CD14-positive monocyte (primary cell): Measurements from ENCODE around the gene OLFML1. TPM values are rescaled to one million over a fixed set of nuclear protein-coding genes. Genes with fewer than 3 reads are reported as not detected.

Experiments used
- DNase-seq, 3 donors: peaks; one replicate each; pipeline ENCODE4 v3.0.0-alpha.2; 2011 to 2022
- H2AFZ ChIP-seq: 2 replicates; pipeline ENCODE4 v1.6.0; 2012; ENCODE audit warnings: mild to moderate bottlenecking, low read depth, low read length, inconsistent platforms; ENCODE audit not compliant: insufficient read depth, poor library complexity, severe bottlenecking
- H3K27ac ChIP-seq, 2 donors: 1 replicate in 1 of 2; 2 replicates in 1 of 2; pipeline ENCODE4 v1.5.1; 2012 to 2013; ENCODE audit warnings: low read length in 2 of 2, control low read depth in 1 of 2, inconsistent platforms in 1 of 2, low read depth in 1 of 2, mild to moderate bottlenecking in 1 of 2
- H3K27me3 ChIP-seq, 2 donors: one replicate each; pipeline versions ENCODE4 v1.6.0 to v1.6.1; 2011 to 2013; ENCODE audit warnings: low read length in 2 of 2; ENCODE audit not compliant: control insufficient read depth in 2 of 2, insufficient read depth in 2 of 2
- H3K36me3 ChIP-seq, 2 donors: replicated peaks in 1 of 2; 1 replicate in 1 of 2; 2 replicates in 1 of 2; pipeline versions ENCODE4 v1.5.1 to v1.6.1; 2012 to 2013; ENCODE audit warnings: low read length in 2 of 2, control low read depth in 1 of 2, inconsistent platforms in 1 of 2, mild to moderate bottlenecking in 1 of 2; ENCODE audit not compliant: insufficient read depth in 2 of 2, control insufficient read depth in 1 of 2
- H3K4me1 ChIP-seq, 2 donors: 1 replicate in 1 of 2; 2 replicates in 1 of 2; pipeline versions ENCODE4 v1.5.1 to v1.6.1; 2012 to 2013; ENCODE audit warnings: low read length in 2 of 2, control low read depth in 1 of 2, inconsistent platforms in 1 of 2, mild to moderate bottlenecking in 1 of 2, moderate library complexity in 1 of 2; ENCODE audit not compliant: insufficient read depth in 2 of 2, control insufficient read depth in 1 of 2
- H3K4me2 ChIP-seq: replicated peaks from 2 replicates; pipeline ENCODE3; 2012; ENCODE audit warnings: low read length, moderate library complexity, mild to moderate bottlenecking; ENCODE audit not compliant: poor library complexity, severe bottlenecking; ENCODE audit errors: extremely low read depth
- H3K4me3 ChIP-seq, 3 experiments: fragments of 200-600 bp in 1 of 3; sonication (generic) in 1 of 3; replicated peaks in 1 of 3; 1 replicate in 2 of 3; 2 replicates in 1 of 3; pipeline ENCODE4 v1.5.1; 2011 to 2013; ENCODE audit warnings: low read length in 3 of 3, mild to moderate bottlenecking in 3 of 3, control low read depth in 2 of 3, low read depth in 2 of 3, inconsistent platforms in 1 of 3, moderate library complexity in 1 of 3
- H3K79me2 ChIP-seq: 2 replicates; pipeline ENCODE4 v1.6.0; 2012; ENCODE audit warnings: mild to moderate bottlenecking, control low read depth, inconsistent platforms, low read length, moderate library complexity; ENCODE audit not compliant: insufficient read depth
- H3K9ac ChIP-seq: 2 replicates; pipeline ENCODE4 v1.6.0; 2017; ENCODE audit warnings: low read length, mild to moderate bottlenecking; ENCODE audit not compliant: insufficient read depth, poor library complexity, severe bottlenecking
- H3K9me3 ChIP-seq, 2 donors: replicated peaks in 1 of 2; 1 replicate in 1 of 2; 2 replicates in 1 of 2; pipeline versions ENCODE4 v1.5.1 to v1.6.1; 2012 to 2013; ENCODE audit warnings: low read length in 2 of 2, control low read depth in 1 of 2; ENCODE audit not compliant: control insufficient read depth in 1 of 2, insufficient read depth in 1 of 2
- H4K20me1 ChIP-seq: 2 replicates; pipeline ENCODE4 v1.6.0; 2012; ENCODE audit warnings: mild to moderate bottlenecking, low read length, control low read depth, moderate library complexity; ENCODE audit not compliant: insufficient read depth
- H3K27ac Mint-ChIP-seq, 7 donors: one replicate each; pipeline ENCODE4 v1.8.0; 2020; ENCODE audit warnings: mild to moderate bottlenecking in 7 of 7, mixed read lengths in 7 of 7, moderate library complexity in 6 of 7, inconsistent platforms in 2 of 7
- H3K27me3 Mint-ChIP-seq, 3 donors: one replicate each; pipeline ENCODE4 v1.8.0; 2021 to 2022; ENCODE audit warnings: low read depth in 3 of 3, mild to moderate bottlenecking in 3 of 3, mixed read lengths in 3 of 3, moderate library complexity in 3 of 3, inconsistent platforms in 1 of 3
- H3K36me3 Mint-ChIP-seq, 2 donors: one replicate each; pipeline ENCODE4 v1.8.0; 2020; ENCODE audit warnings: mixed read lengths in 2 of 2, inconsistent platforms in 1 of 2, mild to moderate bottlenecking in 1 of 2
- H3K4me1 Mint-ChIP-seq: one replicate; pipeline ENCODE4 v1.8.0; 2020; ENCODE audit warnings: mild to moderate bottlenecking, mixed read lengths
- H3K4me3 Mint-ChIP-seq, 2 donors: one replicate each; pipeline ENCODE4 v1.8.0; 2020; ENCODE audit warnings: mild to moderate bottlenecking in 2 of 2, mixed read lengths in 2 of 2, moderate library complexity in 1 of 2
- H3K9me3 Mint-ChIP-seq, 7 donors: one replicate each; pipeline ENCODE4 v1.8.0; 2020 to 2022; ENCODE audit warnings: mixed read lengths in 7 of 7, mild to moderate bottlenecking in 6 of 7, moderate library complexity in 6 of 7, inconsistent platforms in 2 of 7
- CTCF ChIP-seq: fragments of 200-600 bp; IDR thresholded peaks from one replicate; pipeline ENCODE4 v1.8.0; 2022; ENCODE audit warnings: antibody characterized with exemption, mild to moderate bottlenecking
- WGBS: methylation state at CpG from one replicate; pipeline ENCODE4 v1.1.5; 2013; ENCODE audit warnings: missing lambda C conversion rate; ENCODE audit not compliant: insufficient coverage; 5-methylcytosine and 5-hydroxymethylcytosine counted together
- intact Hi-C, 2 donors: fragments of 100-400 bp; cut with micrococcal nuclease; formaldehyde crosslinking; loops; one replicate each; pipeline versions ENCODE4 v1.15.0 to v1.15.1; 2023
- polyA plus RNA-seq, 3 donors: library from polyadenylated mRNA; depleted of rRNA in 1 of 3; unstranded in 2 of 3; stranded (reverse) in 1 of 3; fragments of 300-500 nt in 2 of 3; fragments of >200 nt in 1 of 3; fragmentation: Illumina TruSeq in 2 of 3; gene quantifications; 1 replicate in 2 of 3; 2 replicates in 1 of 3; pipeline ENCODE4 v1.2.3, GENCODE V29; 2012 to 2021

The OLFML1 gene
- polyA plus RNA-seq, 3 donors, result 0.11 to 0.17 TPM; not detected in 1

GRCh38 chr11:7522546-7522945, 37.2 kb downstream of the OLFML1 start:
- 94% methylated on average over 1 of the region's 4 CpGs for WGBS
- peaks cover 24% of the 10 kb centered on the region for H3K4me1 Mint-ChIP-seq
- H3K4me1 ChIP-seq, result peaks cover 61 to 70% of the 10 kb centered on the region in 2 donors
- no peaks in the 10 kb centered on the region for H3K9me3 ChIP-seq
- H3K4me3 Mint-ChIP-seq, result no peak overlapping the region
- H3K27me3 ChIP-seq, result no peaks in the 10 kb centered on the region
- DNase-seq, result no peak
- H3K36me3 ChIP-seq, result no peaks in the 10 kb centered on the region
- TF ChIP-seq CTCF, result no peak
- peaks cover 0 to 8% (median 0%) of the 10 kb centered on the region in 7 donors for H3K9me3 Mint-ChIP-seq
- H3K4me2 ChIP-seq, result peak overlapping the region; percentile 35
- peaks cover 66% of the 10 kb centered on the region for H4K20me1 ChIP-seq
- H3K27ac ChIP-seq, result peak overlapping the region in 1 of 2 donors; percentile 83
- H3K36me3 Mint-ChIP-seq, result peaks cover 18 to 21% of the 10 kb centered on the region in 2 donors
- H3K27me3 Mint-ChIP-seq, result peaks cover 0 to 4% (median 2%) of the 10 kb centered on the region in 3 donors
- H3K4me3 ChIP-seq, result peak overlapping the region in 1 of 3 experiments; percentile 18
- no peak overlapping the region for H3K9ac ChIP-seq
- intact Hi-C loops, result loop anchor here in 1 of 2 donors (5.0 kb wide), 1 partner anchor 70 kb away; no protein-coding TSS in a partner anchor
- no peak overlapping the region for H2AFZ ChIP-seq
- H3K27ac Mint-ChIP-seq, result peak overlapping the region in 1 of 7 donors; percentile 48
- H3K79me2 ChIP-seq, result peaks cover 71% of the 10 kb centered on the region

- Mint-ChIP-seq H3K27me3 (peaks cover 0 to 4% (median 2%) of the 10 kb centered on the region in 3 donors), H3K4me1 (peaks cover 29% of the 10 kb centered on the region), H3K4me3 (peak overlapping the region in 1 of 2 donors; percentile 28), H3K9me3 (peaks cover 0 to 5% (median 0%) of the 10 kb centered on the region in 7 donors), H3K27ac (peak overlapping the region in 5 of 7 donors; percentile 20 to 80 (median 72)), H3K36me3 (peaks cover 11 to 23% of the 10 kb centered on the region in 2 donors)
- Histone ChIP-seq H3K4me1 (peaks cover 70 to 81% of the 10 kb centered on the region in 2 donors), H3K4me3 (peak overlapping the region in 1 of 3 experiments; percentile 18), H3K36me3 (no peaks in the 10 kb centered on the region), H4K20me1 (peaks cover 71% of the 10 kb centered on the region), H3K9ac (no peak overlapping the region), H3K4me2 (peak overlapping the region; percentile 16), H3K79me2 (peaks cover 63% of the 10 kb centered on the region), H3K27me3 (no peaks in the 10 kb centered on the region), H3K27ac (peak overlapping the region; percentile 34 to 83), H3K9me3 (no peaks in the 10 kb centered on the region), H2AFZ (no peak overlapping the region)
- intact Hi-C loops, result loop anchor here in 1 of 2 donors (5.0 kb wide), 1 partner anchor 69 kb away; no protein-coding TSS in a partner anchor
- 100% methylated on average over 1 of the region's 6 CpGs for WGBS
- no peak for TF ChIP-seq CTCF
- peak; percentile 15 to 41 (median 40) for DNase-seq
These were observed 38.3 kb downstream of the OLFML1 start for GRCh38 chr11:7523416-7524210.
